Coronary artery (tissue), 2 donors: ENCODE results near the gene NBEA.

Experiments used
- DNase-seq: peaks from one replicate; pipeline ENCODE4 v3.0.0-alpha.2; 2017; ENCODE audit warnings: low spot score
- H3K27ac ChIP-seq, 2 donors: fragments of 200-600 bp; sonication (generic); one replicate each; pipeline ENCODE4 v1.5.1; 2016 to 2019
- H3K4me3 ChIP-seq: fragments of 200-600 bp; sonication (generic); 2 replicates; pipeline ENCODE4 v1.5.1; 2016; ENCODE audit warnings: mild to moderate bottlenecking, moderate library complexity
- CTCF ChIP-seq: fragments of 200-600 bp; sonication (generic); IDR thresholded peaks from one replicate; pipeline ENCODE4 v1.5.1; 2019; ENCODE audit warnings: antibody characterized with exemption

The NBEA gene

GRCh38 chr13:35512271-35512920, 570.3 kb downstream of the NBEA start:
- TF ChIP-seq CTCF, result no peak
- Histone ChIP-seq H3K27ac (no peak overlapping the region), H3K4me3 (no peak overlapping the region)
- DNase-seq, result no peak

- Histone ChIP-seq H3K4me3 (no peak overlapping the region), H3K27ac (no peak overlapping the region)
- TF ChIP-seq CTCF, result no peak
- no peak for DNase-seq
These were observed 572.0 kb downstream of the NBEA start for GRCh38 chr13:35514061-35514477.

GRCh38 chr13:35514801-35515502, 572.9 kb downstream of the NBEA start:
- no peak for TF ChIP-seq CTCF
- no peak for DNase-seq
- H3K27ac ChIP-seq, result no peak overlapping the region
- no peak overlapping the region for H3K4me3 ChIP-seq

GRCh38 chr13:35518337-35518946, 576.4 kb downstream of the NBEA start:
- no peak overlapping the region for H3K4me3 ChIP-seq
- no peak overlapping the region for H3K27ac ChIP-seq
- TF ChIP-seq CTCF, result no peak
- no peak for DNase-seq

- DNase-seq, result no peak
- H3K4me3 ChIP-seq, result no peak overlapping the region
- no peak overlapping the region for H3K27ac ChIP-seq
- TF ChIP-seq CTCF, result no peak
These were observed 582.1 kb downstream of the NBEA start for GRCh38 chr13:35524171-35524570.

GRCh38 chr13:35526577-35526976, 584.5 kb downstream of the NBEA start:
- H3K27ac ChIP-seq, result no peak overlapping the region
- H3K4me3 ChIP-seq, result no peak overlapping the region
- TF ChIP-seq CTCF, result no peak
- no peak for DNase-seq
